B cell (primary cell): Measurements from ENCODE around the gene LDHD.

ENCODE experiments used
- CTCF ChIP-seq: fragments of 200-600 bp; IDR thresholded peaks from one replicate; pipeline ENCODE4 v1.8.0; 2022; ENCODE audit warnings: antibody characterized with exemption, mild to moderate bottlenecking
- EZH2 ChIP-seq: IDR thresholded peaks from 2 replicates; pipeline ENCODE4 v1.6.1; 2012; ENCODE audit warnings: borderline replicate concordance, low read depth, mild to moderate bottlenecking, moderate library complexity, low read length; ENCODE audit not compliant: insufficient read depth, poor library complexity, severe bottlenecking

- TF ChIP-seq CTCF (no peak), EZH2 (no peak)
Observed at GRCh38 chr16:75083813-75084212, 32.8 kb downstream of the LDHD start.
